Endothelial cell of umbilical vein (primary cell): ENCODE data around the gene ZNF470. TPM values are rescaled to one million over a fixed set of nuclear protein-coding genes. Genes with fewer than 3 reads are reported as not detected.

Experiments used
- BruUV-seq: library from RNA; stranded (reverse); fragments of 400-500 nt; replicated peaks from 2 replicates; lab custom pipeline; 2021; lab: Mats Ljungman, UMichigan
- CTCF ChIA-PET: fragments of 300-600, 350-600 bp; sonication (Branson Sonifier 250); formaldehyde crosslinking; loops from one replicate; lab custom pipeline; 2021; ENCODE audit warnings: antibody characterized with exemption, inconsistent platforms; lab: Charles Lee
- POLR2A ChIA-PET: fragments of 300-600, 350-600 bp; sonication (Branson Sonifier 250); formaldehyde crosslinking; loops from one replicate; lab custom pipeline; 2021; ENCODE audit warnings: antibody characterized with exemption, inconsistent platforms; lab: Charles Lee
- DNase-seq: peaks from one replicate; pipeline ENCODE4 v3.0.0-alpha.2; 2011; ENCODE audit warnings: low read depth, low spot score
- FAIRE-seq: peaks from 2 replicates; lab custom pipeline; 2011; peaks lifted over from hg19 to GRCh38; lab: Jason Lieb, UNC
- H2AFZ ChIP-seq: 2 replicates; pipeline ENCODE4 v1.6.0; 2012; ENCODE audit warnings: low read depth, low read length, control low read depth, inconsistent platforms
- H3K27ac ChIP-seq: 2 replicates; pipeline ENCODE4 v1.5.1; 2011; ENCODE audit warnings: low read depth, mild to moderate bottlenecking, control low read depth, low read length, moderate library complexity; ENCODE audit not compliant: insufficient read depth
- H3K27me3 ChIP-seq, 2 experiments: 2 replicates each; pipeline versions ENCODE4 v1.6.0 to v1.6.1; 2011; ENCODE audit warnings: low read length in 2 of 2, mixed read lengths in 1 of 2; ENCODE audit not compliant: control insufficient read depth in 2 of 2, insufficient read depth in 2 of 2
- H3K36me3 ChIP-seq, 2 experiments: 2 replicates in 1 of 2; 3 replicates in 1 of 2; pipeline ENCODE4 v1.5.1; 2011; ENCODE audit warnings: low read length in 2 of 2, mild to moderate bottlenecking in 1 of 2, moderate library complexity in 1 of 2; ENCODE audit not compliant: control insufficient read depth in 2 of 2, insufficient read depth in 2 of 2; ENCODE audit errors: extremely low read depth in 1 of 2
- H3K4me1 ChIP-seq: 3 replicates; pipeline ENCODE4 v1.5.1; 2011; ENCODE audit warnings: mild to moderate bottlenecking, low read length; ENCODE audit not compliant: control insufficient read depth, insufficient read depth; ENCODE audit errors: extremely low read depth
- H3K4me2 ChIP-seq: 2 replicates; pipeline ENCODE4 v1.6.1; 2011; ENCODE audit warnings: low read length, control low read depth, mixed read lengths; ENCODE audit not compliant: insufficient read depth
- H3K4me3 ChIP-seq, 3 experiments: fragments of 200-600 bp in 1 of 3; sonication (generic), shearing (Covaris generic) in 1 of 3; replicated peaks in 1 of 3; 2 replicates each; pipeline ENCODE4 v1.5.1; 2011 to 2016; ENCODE audit warnings: control low read depth in 3 of 3, low read length in 3 of 3, mild to moderate bottlenecking in 2 of 3, inconsistent platforms in 1 of 3, low read depth in 1 of 3, moderate library complexity in 1 of 3; ENCODE audit not compliant: insufficient read depth in 1 of 3
- H3K79me2 ChIP-seq: 2 replicates; pipeline ENCODE4 v1.6.0; 2012; ENCODE audit warnings: low read length, inconsistent platforms; ENCODE audit not compliant: control insufficient read depth, insufficient read depth
- H3K9ac ChIP-seq: replicated peaks from 2 replicates; pipeline ENCODE3; 2011; ENCODE audit warnings: low read length, control low read depth; ENCODE audit not compliant: insufficient read depth; ENCODE audit errors: extremely low read depth
- H3K9me1 ChIP-seq: replicated peaks from 3 replicates; pipeline ENCODE4 v1.6.0; 2011; ENCODE audit warnings: mild to moderate bottlenecking, low read length; ENCODE audit not compliant: control insufficient read depth, insufficient read depth; ENCODE audit errors: extremely low read depth
- H3K9me3 ChIP-seq: replicated peaks from 2 replicates; pipeline ENCODE4 v1.5.1; 2012; ENCODE audit warnings: low read length, inconsistent platforms; ENCODE audit not compliant: control insufficient read depth, insufficient read depth
- H4K20me1 ChIP-seq: replicated peaks from 2 replicates; pipeline ENCODE3; 2011; ENCODE audit warnings: mild to moderate bottlenecking, low read length; ENCODE audit not compliant: control insufficient read depth, insufficient read depth; ENCODE audit errors: extremely low read depth
- CTCF ChIP-seq, 2 donors: IDR thresholded peaks; 1 replicate in 1 of 2; 2 replicates in 1 of 2; pipeline ENCODE4 v1.5.1; 2011; ENCODE audit warnings: low read length in 2 of 2, mild to moderate bottlenecking in 2 of 2, moderate library complexity in 2 of 2, control low read depth in 1 of 2, inconsistent platforms in 1 of 2, low read depth in 1 of 2; ENCODE audit not compliant: insufficient read depth in 1 of 2; ENCODE audit errors: extremely low read depth in 1 of 2
- EZH2 ChIP-seq: IDR thresholded peaks from 2 replicates; pipeline ENCODE4 v1.6.1; 2012; ENCODE audit warnings: borderline replicate concordance, low read depth, mild to moderate bottlenecking, moderate library complexity, low read length, inconsistent platforms; ENCODE audit not compliant: severe bottlenecking
- FOS ChIP-seq: IDR thresholded peaks from 2 replicates; pipeline ENCODE4 v1.6.1; 2011; ENCODE audit warnings: mild to moderate bottlenecking, low read length, moderate library complexity, borderline replicate concordance; ENCODE audit not compliant: insufficient read depth
- GATA2 ChIP-seq: IDR thresholded peaks from 2 replicates; pipeline ENCODE4 v1.7.0; 2011; ENCODE audit warnings: low read depth, mild to moderate bottlenecking, moderate library complexity, mixed read lengths, low read length; ENCODE audit not compliant: insufficient read length, insufficient read depth
- JUN ChIP-seq: IDR thresholded peaks from 2 replicates; pipeline ENCODE4 v1.6.1; 2011; ENCODE audit warnings: borderline replicate concordance, low read depth; ENCODE audit not compliant: insufficient read length, insufficient read depth
- MAX ChIP-seq: IDR thresholded peaks from 2 replicates; pipeline ENCODE4 v1.6.1; 2011; ENCODE audit not compliant: insufficient read depth, insufficient read length
- MYC ChIP-seq: IDR thresholded peaks from one replicate; pipeline ENCODE4 v1.6.1; 2011; ENCODE audit warnings: mild to moderate bottlenecking, low read depth, low read length
- POLR2A ChIP-seq: IDR thresholded peaks from 2 replicates; pipeline ENCODE4 v1.6.1; 2012; ENCODE audit warnings: low read depth, mild to moderate bottlenecking, control low read depth, low read length
- POLR2AphosphoS5 ChIP-seq: IDR thresholded peaks from 2 replicates; pipeline ENCODE4 v1.6.1; 2012; ENCODE audit warnings: low read depth, mild to moderate bottlenecking, control low read depth, low read length, moderate library complexity; ENCODE audit not compliant: insufficient read depth
- dilution Hi-C: fragments of 300-500 bp; cut with MboI; formaldehyde crosslinking; loops from one replicate; pipeline ENCODE4 v1.15.0; 2019; ENCODE audit warnings: low sequenced_read_pairs; ENCODE audit not compliant: extremely low pct_ligation_motif_present
- intact Hi-C: fragments of 100-400 bp; cut with micrococcal nuclease; formaldehyde crosslinking; loops from one replicate; pipeline ENCODE4 v1.10.0; 2022
- polyA plus RNA-seq, 4 experiments: library from polyadenylated mRNA; depleted of rRNA in 3 of 4; stranded (reverse) in 3 of 4; unstranded in 1 of 4; fragments of >200 nt; gene quantifications; 2 replicates each; pipeline versions ENCODE4 v1.2.1 to v1.2.3, GENCODE V29; 2011 to 2012; ENCODE audit warnings: missing spikeins in 1 of 4
- total RNA-seq: library from RNA; stranded (reverse); gene quantifications from 2 replicates; pipeline ENCODE4 v1.2.3, GENCODE V29; 2021

The ZNF470 gene
- total and polyA plus RNA-seq, 2 donors (not counting 3 experiments of a cell fraction or from before 2014, with no cell fraction given) = 1.0 to 3.9 TPM

GRCh38 chr19:56603829-56604228, 36.6 kb downstream of the ZNF470 start:
- H2AFZ ChIP-seq = no peak overlapping the region
- FAIRE-seq (no peak), DNase-seq (no peak)
- dilution Hi-C loops (no loop called here), intact Hi-C loops (no loop called here)
- H3K4me1 ChIP-seq = no peaks in the 10 kb centered on the region
- CTCF ChIA-PET = no interaction called here
- peaks cover 15% of the 10 kb centered on the region for H3K79me2 ChIP-seq
- TF ChIP-seq GATA2 = no peak
- no peak for TF ChIP-seq MYC
- TF ChIP-seq CTCF (IDR thresholded peaks at IDR 0.05; ENCODE audit: extremely low read depth in 1 of 2, insufficient read depth in 1 of 2, low read depth in 1 of 2, low read length in 2 of 2) = no peak
- no peak for TF ChIP-seq MAX
- no peak for TF ChIP-seq FOS
- TF ChIP-seq POLR2AphosphoS5 = no peak
- TF ChIP-seq POLR2A = no peak
- TF ChIP-seq EZH2 = no peak
- TF ChIP-seq JUN = no peak
- H4K20me1 ChIP-seq = no peaks in the 10 kb centered on the region
- H3K9ac ChIP-seq = no peak overlapping the region
- BruUV-seq = no TSS peak
- H3K4me3 ChIP-seq = no peak overlapping the region
- H3K9me3 ChIP-seq = no peaks in the 10 kb centered on the region
- no peak overlapping the region for H3K27ac ChIP-seq
- no peaks in the 10 kb centered on the region for H3K9me1 ChIP-seq
- POLR2A ChIA-PET = no interaction called here
- H3K36me3 ChIP-seq = peaks cover 5 to 8% of the 10 kb centered on the region in 2 experiments
- no peaks in the 10 kb centered on the region for H3K27me3 ChIP-seq
- H3K4me2 ChIP-seq = no peak overlapping the region
